Activated CD8-positive, alpha-beta memory T cell treated with anti-CD3 and anti-CD28 coated beads, Interleukin-2, amount 50 U/mL, for 1 hour (primary cell): ENCODE measurements around the gene SMG9.
"Not testable (repeated sequence)": the region's sequence is repeated elsewhere in the genome, so short reads cannot be mapped to it uniquely, and the experiment has no call there.

Source experiments
- DNase-seq: peaks from one replicate; pipeline ENCODE4 v3.0.0-alpha.2; 2020; ENCODE audit errors: extremely low read depth

Gene SMG9

DNA sequence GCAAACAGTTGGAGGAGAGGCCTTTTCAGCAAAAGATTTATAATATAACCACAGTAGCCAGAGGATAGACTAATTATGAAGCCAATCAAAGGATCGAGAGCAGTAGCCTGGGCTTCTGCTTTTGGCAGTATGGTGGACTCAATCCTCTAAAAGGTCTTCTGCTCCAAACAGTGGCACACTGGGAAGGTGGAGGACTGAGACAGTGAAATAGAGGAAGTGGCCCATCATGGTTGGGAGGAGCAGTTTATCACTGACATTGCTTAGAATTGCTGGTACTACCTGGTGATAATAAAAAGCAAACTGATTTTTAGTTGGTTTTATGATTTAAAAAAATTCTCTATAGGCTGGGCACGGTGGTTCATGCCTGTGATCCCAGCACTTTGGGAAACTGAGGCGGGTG is 63.9 kb downstream of the SMG9 start:
- no peak for DNase-seq

- no peak for DNase-seq
These were observed 64.3 kb downstream of the SMG9 start for GRCh38 chr19:43690444-43690843.

DNA sequence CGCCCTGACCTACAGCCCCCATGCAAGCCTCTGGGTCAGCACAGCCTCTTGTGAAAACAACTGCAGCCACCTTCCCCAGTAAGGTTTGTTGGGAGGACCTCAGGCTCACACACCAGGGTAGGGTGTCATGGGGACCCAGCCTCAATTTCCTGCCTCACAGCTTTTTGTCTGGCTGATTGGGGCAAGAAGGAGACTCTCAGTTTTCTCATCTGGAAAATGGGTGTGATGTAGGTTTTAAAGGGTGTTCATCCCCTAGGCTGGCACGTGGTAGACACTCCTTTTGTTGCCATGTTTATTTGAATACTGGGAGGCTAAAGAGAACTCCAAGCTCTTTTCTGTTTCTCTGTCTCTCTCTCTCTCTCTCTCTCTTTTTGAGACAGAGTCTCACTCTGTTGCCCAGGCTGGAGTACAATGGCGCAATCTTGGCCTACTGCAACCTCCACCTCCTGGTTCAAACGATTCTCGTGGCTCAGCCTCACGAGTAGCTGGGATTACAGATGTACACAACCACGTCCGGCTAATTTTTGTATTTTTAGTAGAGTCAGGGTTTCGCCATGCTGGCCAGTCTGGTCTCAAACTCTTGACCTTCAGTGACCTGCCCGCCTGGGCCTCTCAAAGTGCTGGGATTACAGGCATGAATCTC is 66.6 kb downstream of the SMG9 start:
- DNase-seq = no peak

- no peak for DNase-seq
These were observed 67.1 kb downstream of the SMG9 start for GRCh38 chr19:43687660-43687997.

GRCh38 chr19:43684326-43684725 is 70.4 kb downstream of the SMG9 start:
- DNase-seq = no peak

DNA sequence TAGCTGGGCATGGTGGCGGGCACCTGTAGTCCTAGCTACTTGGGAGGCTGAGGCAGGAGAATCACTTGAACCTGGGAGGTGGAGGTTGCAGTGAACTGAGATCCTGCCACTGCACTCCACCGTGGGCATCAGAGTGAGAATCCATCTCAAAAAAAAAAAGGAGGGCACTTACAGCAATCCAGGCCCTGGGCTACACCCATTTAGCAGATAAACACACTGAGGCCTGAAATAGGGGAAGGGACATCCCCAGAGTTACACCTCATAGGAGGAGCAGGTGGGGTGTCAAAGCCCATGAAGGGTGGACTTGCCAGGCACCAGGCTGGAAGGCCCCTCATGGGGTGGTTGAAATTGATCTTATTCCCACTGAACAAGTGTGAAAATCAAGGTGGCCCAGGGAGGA is 70.9 kb downstream of the SMG9 start:
- DNase-seq = no peak

GRCh38 chr19:43682824-43683661 is 71.7 kb downstream of the SMG9 start:
- no peak for DNase-seq

DNA sequence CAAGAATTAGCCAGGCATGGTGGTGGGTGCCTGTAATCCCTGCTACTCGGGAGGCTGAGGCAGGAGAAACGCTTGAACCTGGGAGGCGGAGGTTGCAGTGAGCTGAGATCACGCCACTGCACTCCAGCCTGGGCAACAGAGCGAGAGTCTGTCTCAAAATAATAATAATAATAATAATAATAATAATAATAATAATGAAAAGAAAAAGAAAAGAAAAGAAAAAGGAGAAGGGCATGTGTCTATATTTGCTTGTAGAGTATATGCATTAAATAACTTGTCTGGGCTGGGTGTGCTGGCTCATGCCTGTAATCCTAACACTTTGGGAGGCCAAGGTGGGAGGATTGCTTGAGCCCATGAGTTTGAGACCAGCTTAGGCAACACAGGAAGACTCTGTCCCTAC is 72.5 kb downstream of the SMG9 start:
- DNase-seq = not testable (repeated sequence)

DNA sequence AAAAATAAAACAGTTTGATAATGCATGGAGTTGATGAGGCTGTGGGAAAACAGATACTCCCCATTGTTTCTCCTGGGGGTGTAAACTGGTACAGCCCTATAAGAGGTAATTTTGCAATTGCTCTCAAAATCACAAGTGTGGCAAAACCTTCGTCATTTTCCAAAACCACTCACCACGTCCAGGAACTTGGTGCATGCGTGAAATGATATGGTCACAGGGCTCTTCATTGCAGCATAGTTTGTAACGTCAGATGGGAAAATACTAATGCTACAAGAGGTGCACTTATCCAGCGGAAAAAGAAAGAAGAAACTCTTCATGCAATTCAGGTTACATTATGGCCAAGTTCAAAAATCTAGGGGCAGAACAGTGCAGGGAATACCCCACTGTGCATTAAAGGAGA is 72.9 kb downstream of the SMG9 start:
- no peak for DNase-seq

DNA sequence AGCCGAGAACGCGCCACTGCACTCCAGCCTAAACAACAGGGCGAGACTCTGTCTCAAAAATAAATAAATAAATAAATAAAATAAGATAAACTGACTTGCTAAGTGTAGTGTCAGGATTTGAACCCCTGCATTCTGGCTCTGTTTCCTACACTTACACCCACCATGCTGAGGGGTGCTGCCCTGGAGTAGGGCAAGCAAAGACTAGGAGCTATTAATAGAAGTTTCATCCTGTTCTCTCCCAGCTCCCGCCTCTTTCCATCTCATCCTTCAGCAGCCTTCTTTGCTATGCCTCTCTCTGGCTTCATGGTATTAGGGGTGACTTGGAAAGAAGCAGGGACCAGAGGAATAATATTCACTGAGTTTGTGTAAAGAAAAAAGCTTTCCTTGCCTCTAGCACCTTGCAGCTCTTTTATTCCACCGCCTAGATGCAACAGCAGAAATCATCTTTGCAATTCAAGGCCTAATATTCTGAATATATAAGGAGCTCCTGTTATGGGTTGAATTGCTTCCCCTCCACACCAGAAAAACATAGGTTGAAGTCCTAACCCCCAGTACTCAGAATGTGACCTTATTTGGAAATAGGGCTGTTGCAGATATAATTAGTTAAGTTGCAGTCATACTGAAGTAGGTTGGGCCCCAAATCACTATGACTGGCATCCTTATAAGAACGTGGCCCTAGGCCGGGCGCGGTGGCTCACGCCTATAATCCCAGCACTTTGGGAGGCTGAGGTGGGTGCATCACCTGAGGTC is 76.1 kb downstream of the SMG9 start:
- DNase-seq = no peak
